Measurements from ENCODE around the gene SEMA7A.

The SEMA7A gene

GRCh38 chr15:74451861-74452835, 18.4 kb upstream of the SEMA7A start:
- Histone ChIP-seq H3K4me1 (ENCODE audit: control extremely low read depth in 1 of 4, control insufficient read depth in 4 of 4, insufficient read depth in 4 of 4, low read length in 3 of 4) (peaks cover 0 to 25% (median 4%) of the 10 kb centered on the region in 4 experiments), H3K36me3 (ENCODE audit: control insufficient read depth in 4 of 4, insufficient read depth in 4 of 4, low read length in 3 of 4) (peaks cover 24 to 78% (median 43%) of the 10 kb centered on the region in 4 experiments), H3K27ac (ENCODE audit: insufficient read depth in 1 of 2, low read depth in 1 of 2, low read length in 2 of 2, poor library complexity in 1 of 2, severe bottlenecking in 2 of 2) (no peak overlapping the region), H3K4me3 (ENCODE audit: control insufficient read depth in 1 of 7, extremely low read depth in 1 of 7, insufficient read depth in 4 of 7, low read depth in 2 of 7, low read length in 6 of 7) (no peak overlapping the region), H3K27me3 (replicated peaks in 2 of 5; ENCODE audit: control insufficient read depth in 4 of 5, insufficient read depth in 5 of 5, low read length in 4 of 5) (no peaks in the 10 kb centered on the region), H3K9me3 (ENCODE audit: control extremely low read depth in 1 of 5, control insufficient read depth in 4 of 5, insufficient read depth in 2 of 5, low read depth in 1 of 5, low read length in 4 of 5) (no peaks in the 10 kb centered on the region)
- no peak for DNase-seq
- WGBS (ENCODE audit: insufficient coverage): 95% methylated on average over 10 of the region's 16 CpGs
- ChIA-PET CTCF (interaction anchor here (1.1 to 26.2 kb wide), 6 partner anchors 8 to 75 kb away, joined by 4 to 671 read pairs (median 5); partner anchors contain the start of genes CYP11A1 and SEMA7A), POLR2A (no interaction called here)

- Histone ChIP-seq H3K4me3 (ENCODE audit: control insufficient read depth in 1 of 7, extremely low read depth in 1 of 7, insufficient read depth in 4 of 7, low read depth in 2 of 7, low read length in 6 of 7) (no peak overlapping the region), H3K27ac (ENCODE audit: insufficient read depth in 1 of 2, low read depth in 1 of 2, low read length in 2 of 2, poor library complexity in 1 of 2, severe bottlenecking in 2 of 2) (no peak overlapping the region), H3K36me3 (ENCODE audit: control insufficient read depth in 4 of 4, insufficient read depth in 4 of 4, low read length in 3 of 4) (peaks cover 22 to 80% (median 44%) of the 10 kb centered on the region in 4 experiments), H3K27me3 (replicated peaks in 2 of 5; ENCODE audit: control insufficient read depth in 4 of 5, insufficient read depth in 5 of 5, low read length in 4 of 5) (no peaks in the 10 kb centered on the region), H3K9me3 (ENCODE audit: control extremely low read depth in 1 of 5, control insufficient read depth in 4 of 5, insufficient read depth in 2 of 5, low read depth in 1 of 5, low read length in 4 of 5) (no peaks in the 10 kb centered on the region), H3K4me1 (ENCODE audit: control extremely low read depth in 1 of 4, control insufficient read depth in 4 of 4, insufficient read depth in 4 of 4, low read length in 3 of 4) (peaks cover 0 to 25% (median 4%) of the 10 kb centered on the region in 4 experiments)
- POLR2A ChIA-PET: no interaction called here
- DNase-seq: no peak
- CTCF ChIA-PET: interaction anchor here (1.1 to 26.2 kb wide), 5 partner anchors 8 to 75 kb away, joined by 4 to 671 read pairs (median 5); partner anchors contain the start of genes CYP11A1 and SEMA7A
- WGBS (ENCODE audit: insufficient coverage): 92% methylated on average over 2 of the region's 2 CpGs
These were observed 17.6 kb upstream of the SEMA7A start for GRCh38 chr15:74451322-74451721.

GRCh38 chr15:74449643-74450205, 16.0 kb upstream of the SEMA7A start:
- Histone ChIP-seq H3K27me3 (replicated peaks in 2 of 5; ENCODE audit: control insufficient read depth in 4 of 5, insufficient read depth in 5 of 5, low read length in 4 of 5) (no peaks in the 10 kb centered on the region), H3K27ac (ENCODE audit: insufficient read depth in 1 of 2, low read depth in 1 of 2, low read length in 2 of 2, poor library complexity in 1 of 2, severe bottlenecking in 2 of 2) (no peak overlapping the region), H3K9me3 (ENCODE audit: control extremely low read depth in 1 of 5, control insufficient read depth in 4 of 5, insufficient read depth in 2 of 5, low read depth in 1 of 5, low read length in 4 of 5) (no peaks in the 10 kb centered on the region), H3K4me1 (ENCODE audit: control extremely low read depth in 1 of 4, control insufficient read depth in 4 of 4, insufficient read depth in 4 of 4, low read length in 3 of 4) (peaks cover 0 to 16% (median 3%) of the 10 kb centered on the region in 4 experiments), H3K36me3 (ENCODE audit: control insufficient read depth in 4 of 4, insufficient read depth in 4 of 4, low read length in 3 of 4) (peaks cover 18 to 87% (median 57%) of the 10 kb centered on the region in 4 experiments), H3K4me3 (ENCODE audit: control insufficient read depth in 1 of 7, extremely low read depth in 1 of 7, insufficient read depth in 4 of 7, low read depth in 2 of 7, low read length in 6 of 7) (no peak overlapping the region)
- POLR2A ChIA-PET: no interaction called here
- 97% methylated on average over 10 of the region's 12 CpGs for WGBS (ENCODE audit: insufficient coverage)
- no peak for DNase-seq
- CTCF ChIA-PET: interaction anchor here (1.8 to 26.2 kb wide), 4 partner anchors 8 to 73 kb away, joined by 5 to 671 read pairs (median 21); partner anchors contain the start of gene CYP11A1

GRCh38 chr15:74449095-74449494, 15.3 kb upstream of the SEMA7A start:
- Histone ChIP-seq H3K36me3 (ENCODE audit: control insufficient read depth in 4 of 4, insufficient read depth in 4 of 4, low read length in 3 of 4) (peaks cover 16 to 90% (median 59%) of the 10 kb centered on the region in 4 experiments), H3K4me3 (ENCODE audit: control insufficient read depth in 1 of 7, extremely low read depth in 1 of 7, insufficient read depth in 4 of 7, low read depth in 2 of 7, low read length in 6 of 7) (no peak overlapping the region), H3K9me3 (ENCODE audit: control extremely low read depth in 1 of 5, control insufficient read depth in 4 of 5, insufficient read depth in 2 of 5, low read depth in 1 of 5, low read length in 4 of 5) (no peaks in the 10 kb centered on the region), H3K4me1 (ENCODE audit: control extremely low read depth in 1 of 4, control insufficient read depth in 4 of 4, insufficient read depth in 4 of 4, low read length in 3 of 4) (peaks cover 0 to 10% (median 2%) of the 10 kb centered on the region in 4 experiments), H3K27ac (ENCODE audit: insufficient read depth in 1 of 2, low read depth in 1 of 2, low read length in 2 of 2, poor library complexity in 1 of 2, severe bottlenecking in 2 of 2) (no peak overlapping the region), H3K27me3 (replicated peaks in 2 of 5; ENCODE audit: control insufficient read depth in 4 of 5, insufficient read depth in 5 of 5, low read length in 4 of 5) (no peaks in the 10 kb centered on the region)
- ChIA-PET CTCF (interaction anchor here (1.2 to 26.2 kb wide), 4 partner anchors 9 to 72 kb away, joined by 3 to 671 read pairs (median 21); partner anchors contain the start of gene CYP11A1), POLR2A (no interaction called here)
- 98% methylated on average over 7 of the region's 7 CpGs for WGBS (ENCODE audit: insufficient coverage)
- DNase-seq: no peak

- Histone ChIP-seq H3K4me3 (ENCODE audit: control insufficient read depth in 1 of 7, extremely low read depth in 1 of 7, insufficient read depth in 4 of 7, low read depth in 2 of 7, low read length in 6 of 7) (no peak overlapping the region), H3K27me3 (replicated peaks in 2 of 5; ENCODE audit: control insufficient read depth in 4 of 5, insufficient read depth in 5 of 5, low read length in 4 of 5) (no peaks in the 10 kb centered on the region), H3K27ac (ENCODE audit: insufficient read depth in 1 of 2, low read depth in 1 of 2, low read length in 2 of 2, poor library complexity in 1 of 2, severe bottlenecking in 2 of 2) (no peak overlapping the region), H3K4me1 (ENCODE audit: control extremely low read depth in 1 of 4, control insufficient read depth in 4 of 4, insufficient read depth in 4 of 4, low read length in 3 of 4) (peaks cover 0 to 13% (median 0%) of the 10 kb centered on the region in 4 experiments), H3K9me3 (ENCODE audit: control extremely low read depth in 1 of 5, control insufficient read depth in 4 of 5, insufficient read depth in 2 of 5, low read depth in 1 of 5, low read length in 4 of 5) (no peaks in the 10 kb centered on the region), H3K36me3 (ENCODE audit: control insufficient read depth in 4 of 4, insufficient read depth in 4 of 4, low read length in 3 of 4) (peaks cover 14 to 70% (median 49%) of the 10 kb centered on the region in 4 experiments)
- CTCF ChIA-PET: interaction anchor here (26.2 kb wide), 1 partner anchor 69 kb away, joined by 671 read pairs; the partner anchor contains the start of gene CYP11A1
- POLR2A ChIA-PET: no interaction called here
- DNase-seq: no peak
- WGBS (ENCODE audit: insufficient coverage): 93% methylated on average over 5 of the region's 9 CpGs
These were observed 12.3 kb upstream of the SEMA7A start for GRCh38 chr15:74445816-74446763.
